Measurements from ENCODE around the gene TAF1A.

Gene TAF1A

DNA sequence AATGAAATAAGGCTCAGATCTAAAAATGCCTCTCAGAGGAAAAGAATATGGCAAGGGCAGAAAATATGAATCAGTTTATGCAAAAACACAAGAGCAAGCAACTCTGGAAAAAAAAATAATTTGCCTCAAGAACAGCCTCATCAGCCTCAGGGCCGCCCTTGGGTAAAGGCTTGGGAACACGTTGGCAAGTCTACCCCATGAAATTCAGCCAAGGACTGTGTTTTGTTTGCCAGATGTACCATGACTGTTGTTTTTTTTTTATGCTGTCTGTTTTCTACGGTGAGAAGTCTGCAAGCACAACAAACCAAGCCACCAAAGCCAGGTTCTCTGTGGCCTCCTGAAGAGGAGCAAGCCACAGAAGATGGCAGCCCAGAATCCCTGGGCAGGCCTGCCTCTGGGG is 59.8 kb downstream of the TAF1A start:
- no peak for DNase-seq

DNA sequence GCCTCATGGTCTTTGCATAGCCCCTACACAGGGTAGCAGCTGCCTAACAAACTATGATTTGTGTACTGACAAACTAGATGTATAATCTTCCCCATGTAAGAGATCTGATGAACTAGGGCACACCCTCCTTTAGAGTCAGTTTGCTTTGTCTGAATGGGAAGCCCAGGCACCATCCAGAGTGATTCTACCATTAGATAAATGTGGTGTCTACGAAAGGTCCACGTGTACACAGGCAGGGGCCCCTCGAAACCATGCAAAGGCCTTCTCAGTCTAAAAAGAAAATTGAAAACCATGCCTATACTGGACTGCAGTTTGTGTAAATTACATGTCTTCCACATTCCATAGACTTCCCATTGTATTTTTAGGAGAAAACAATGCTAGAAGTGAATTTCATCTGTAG is 60.6 kb downstream of the TAF1A start:
- DNase-seq, result no peak

DNA sequence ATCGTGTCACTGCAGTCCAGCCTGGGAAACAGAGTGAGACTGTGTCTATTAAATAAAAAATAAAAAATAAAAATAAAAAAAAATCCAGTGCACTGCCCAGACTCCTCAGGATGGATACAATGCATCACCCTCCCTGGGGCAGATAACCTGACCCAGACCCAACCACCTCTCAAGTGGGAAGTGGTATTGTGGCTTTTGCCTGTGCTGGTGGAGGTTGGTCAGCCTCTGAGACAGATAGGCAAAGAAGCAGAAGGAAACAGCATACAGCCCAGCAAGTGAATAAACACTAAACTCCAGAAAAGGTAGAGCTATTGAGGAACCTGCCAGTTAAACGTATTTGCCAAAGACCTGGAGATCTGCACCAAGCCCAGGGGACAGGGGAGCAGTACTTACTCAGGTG is 63.8 kb downstream of the TAF1A start:
- DNase-seq, result no peak

DNA sequence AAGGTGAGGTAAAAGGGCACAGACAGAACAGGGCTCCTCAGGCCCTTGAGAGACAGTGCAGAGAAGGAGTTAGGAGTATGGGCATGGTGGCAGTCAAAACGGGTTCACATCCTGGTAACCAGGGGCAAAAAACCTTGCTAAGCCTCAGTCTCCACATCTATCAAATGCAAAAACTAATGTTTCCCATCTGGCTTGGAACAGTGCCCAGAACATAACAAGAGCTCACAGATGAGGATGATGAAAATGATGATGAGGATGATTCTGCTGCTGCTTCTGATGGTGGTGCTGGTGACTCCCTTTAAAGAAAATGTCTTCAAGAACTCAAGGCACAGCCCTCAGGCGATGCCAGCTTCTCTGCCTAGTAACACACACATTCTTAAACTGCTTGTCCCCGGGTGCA is 65.9 kb downstream of the TAF1A start:
- DNase-seq, result no peak

DNA sequence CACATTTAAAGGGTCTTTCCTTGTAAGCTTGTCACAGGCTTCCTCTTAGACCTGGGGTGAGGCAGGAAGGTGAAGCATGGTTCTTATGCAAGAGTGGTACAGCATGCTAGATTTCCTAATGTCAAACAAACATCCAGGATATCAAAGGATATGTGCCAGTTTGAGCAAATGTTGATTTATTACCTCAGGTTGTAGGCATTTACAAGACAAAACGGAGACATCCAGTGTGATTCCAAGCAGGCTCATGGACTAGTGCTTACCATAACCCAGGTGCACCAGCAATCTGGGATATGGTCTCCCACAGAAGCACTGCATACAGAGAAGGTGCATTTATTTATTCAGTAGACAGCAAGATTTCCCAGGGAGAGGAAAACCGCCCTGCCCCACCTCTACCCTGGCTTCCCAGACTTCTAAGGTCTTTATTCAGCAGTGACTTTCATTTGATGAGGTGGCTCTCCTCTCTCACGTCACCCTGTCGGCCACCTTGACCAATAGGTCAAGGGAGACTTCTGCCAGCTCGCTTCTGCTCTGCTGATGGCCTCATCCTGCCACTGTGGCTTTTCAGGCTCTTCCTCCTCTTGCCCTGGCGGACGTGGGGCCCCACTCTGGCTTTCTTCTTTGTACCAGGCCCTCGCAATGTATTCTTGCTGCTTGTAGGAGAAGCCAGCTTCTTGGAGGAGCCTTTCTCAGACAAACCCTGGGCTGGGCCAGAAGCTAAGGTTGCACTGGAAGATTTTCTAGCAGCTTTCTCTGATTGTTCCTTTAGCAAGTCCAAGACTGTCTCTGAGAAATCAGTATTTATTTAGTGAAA is 67.4 kb downstream of the TAF1A start:
- no peak for DNase-seq

DNA sequence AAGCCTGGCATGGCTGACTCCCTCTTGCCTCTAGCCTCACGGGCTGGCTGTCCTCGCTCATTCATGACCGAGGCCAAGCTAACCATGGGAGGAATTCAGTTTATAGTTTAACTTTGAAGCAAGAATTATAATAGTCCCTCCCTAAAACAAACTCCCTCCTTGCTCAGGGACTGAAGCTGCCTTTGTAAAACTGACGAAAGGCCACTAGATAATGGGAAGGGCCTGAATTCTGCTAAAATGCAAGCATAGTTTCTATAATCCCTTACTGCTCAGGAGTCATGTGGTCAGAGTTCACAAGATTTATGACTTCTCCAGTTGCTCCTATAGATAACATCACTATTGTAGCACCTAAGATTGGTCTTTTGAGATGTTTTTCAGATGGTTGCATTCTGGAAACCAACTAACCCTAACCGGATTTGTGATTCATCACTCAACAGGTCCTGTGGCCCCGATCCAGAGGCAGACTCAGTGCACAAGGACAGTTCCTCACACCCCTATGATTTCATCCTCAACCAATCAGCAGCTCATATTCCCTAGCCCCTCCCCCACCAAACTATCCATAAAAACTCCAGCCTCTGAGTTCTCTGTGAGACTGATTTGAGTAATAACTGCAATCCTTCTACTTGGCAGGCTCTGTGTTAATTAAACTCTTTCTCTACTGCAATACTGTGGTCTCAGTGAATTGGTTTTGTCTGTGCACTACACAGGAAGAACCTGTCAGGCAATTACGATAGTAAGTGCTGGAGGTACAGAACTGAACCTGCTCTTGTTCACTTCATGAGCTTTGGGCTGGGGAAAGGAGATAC is 68.2 kb downstream of the TAF1A start:
- DNase-seq, result no peak
